ENCODE measurements around the gene C17orf67. TPM values are rescaled to one million over a fixed set of nuclear protein-coding genes. Genes with fewer than 3 reads are reported as not detected.

The C17orf67 gene
- polyA plus RNA-seq, 1 donor from 2014 or later: 0.15 TPM

DNA sequence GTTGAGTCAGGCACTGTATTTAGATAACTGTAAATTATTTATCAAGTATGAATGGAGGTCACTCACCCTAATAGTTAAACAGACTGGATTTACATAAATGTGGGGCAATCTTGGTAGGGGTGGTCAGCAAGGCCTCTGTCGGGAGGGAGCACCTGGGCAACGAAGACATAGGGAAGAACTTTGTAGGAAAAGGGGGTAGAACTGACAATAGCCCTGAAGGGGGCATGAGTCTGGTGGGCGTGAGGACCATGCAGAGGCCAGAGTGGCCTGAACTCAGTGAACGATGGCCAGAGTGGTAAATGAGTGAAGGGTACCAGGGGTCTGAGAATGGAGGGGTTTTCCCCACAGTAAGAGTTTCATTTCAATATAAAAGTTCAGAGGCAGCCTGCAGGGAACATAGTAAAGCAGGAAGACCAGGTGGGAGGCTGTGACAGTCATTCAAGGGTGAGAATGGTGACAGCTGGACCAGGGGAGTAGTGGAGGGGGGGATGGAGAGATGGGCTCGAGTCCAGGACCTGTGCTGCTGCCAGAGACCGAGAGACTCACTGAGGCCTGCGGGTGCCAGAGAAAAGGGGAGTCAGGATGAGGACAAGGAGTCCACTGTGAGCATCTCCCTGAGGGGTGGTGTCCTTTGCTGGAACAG lies 2.9 kb downstream of the C17orf67 start:
- H3K9me3 ChIP-seq (ENCODE audit: low read length): no peaks in the 10 kb centered on the region
- no peaks in the 10 kb centered on the region for H4K20me1 ChIP-seq (ENCODE audit: insufficient read depth)
- TF ChIP-seq EZH2 (IDR thresholded peaks at IDR 0.05; ENCODE audit: borderline replicate concordance, insufficient read depth, low read length, poor library complexity, severe bottlenecking) (no peak), SMC3 (conservative IDR thresholded peaks at IDR 0.05; ENCODE audit: poor library complexity) (no peak)
- H3K27me3 ChIP-seq (ENCODE audit: insufficient read depth, low read depth, low read length): no peaks in the 10 kb centered on the region
- H2AFZ ChIP-seq (ENCODE audit: low read depth, low read length): no peak overlapping the region
- H3K4me3 ChIP-seq (ENCODE audit: low read length): no peak overlapping the region
- H3K9me2 ChIP-seq (ENCODE audit: insufficient read depth, low read length): no peaks in the 10 kb centered on the region
- peaks cover 6% of the 10 kb centered on the region for H3F3A ChIP-seq (ENCODE audit: insufficient read depth, low read length, poor library complexity, severe bottlenecking)
- no peaks in the 10 kb centered on the region for H3K79me2 ChIP-seq (replicated peaks; ENCODE audit: insufficient read depth, low read length)
- no peaks in the 10 kb centered on the region for H3K36me3 ChIP-seq (ENCODE audit: insufficient read depth, low read length)
- H3K27ac ChIP-seq (ENCODE audit: low read length): no peak overlapping the region
- no peak overlapping the region for H3K9ac ChIP-seq (ENCODE audit: low read length)
- no peak overlapping the region for H3K4me2 ChIP-seq (ENCODE audit: low read length)

DNA sequence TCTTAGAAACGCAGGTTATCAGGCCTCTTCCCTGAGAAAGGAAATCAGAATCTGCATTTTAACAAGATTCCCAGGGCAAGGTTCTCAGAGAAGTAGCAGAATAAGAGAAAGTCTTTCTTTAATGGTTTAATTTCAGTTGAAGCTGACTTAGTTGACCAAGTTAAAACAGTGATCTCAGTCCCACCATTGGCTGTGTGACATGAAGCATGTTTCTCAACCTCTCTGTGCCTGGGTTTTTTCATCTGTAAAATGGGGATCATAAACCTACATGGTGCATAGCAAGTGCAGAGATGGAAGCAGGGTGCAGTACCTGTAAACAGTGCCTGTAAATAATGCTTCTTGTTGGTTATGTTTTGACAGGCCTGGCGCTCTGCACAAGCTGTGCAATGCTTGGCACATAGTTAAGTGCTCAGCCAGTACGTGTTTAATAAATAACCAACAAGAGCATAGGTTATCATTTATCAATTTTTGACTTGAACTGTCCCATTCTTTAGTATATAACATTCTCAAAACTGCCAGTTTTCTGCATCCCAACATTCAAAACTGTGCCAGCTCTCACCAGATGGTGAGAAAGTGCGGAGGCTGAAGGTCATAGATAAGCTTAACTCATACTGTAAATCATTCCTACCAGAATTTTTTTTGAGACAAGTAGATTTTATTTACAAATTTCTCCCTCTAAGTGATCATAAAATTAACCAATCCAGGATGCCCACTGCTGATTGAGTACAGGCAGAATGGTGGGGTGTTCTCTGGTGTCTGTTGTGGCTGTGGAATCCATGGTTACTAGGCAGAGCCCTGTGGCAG lies 6.9 kb downstream of the C17orf67 start:
- no peaks in the 10 kb centered on the region for H3K9me2 ChIP-seq (ENCODE audit: insufficient read depth, low read length)
- H3K9ac ChIP-seq (ENCODE audit: low read length): no peak overlapping the region
- TF ChIP-seq EP300 (conservative IDR thresholded peaks at IDR 0.05; ENCODE audit: poor library complexity, severe bottlenecking) (no peak), MXI1 (conservative IDR thresholded peaks at IDR 0.05; ENCODE audit: poor library complexity, severe bottlenecking) (no peak)
- no peaks in the 10 kb centered on the region for H3K36me3 ChIP-seq (ENCODE audit: insufficient read depth, low read length)
- no peaks in the 10 kb centered on the region for H3K9me3 ChIP-seq (ENCODE audit: low read length)
- no peaks in the 10 kb centered on the region for H3F3A ChIP-seq (ENCODE audit: insufficient read depth, low read length, poor library complexity, severe bottlenecking)
- no peak overlapping the region for H3K4me3 ChIP-seq (ENCODE audit: low read length)
- no peak overlapping the region for H3K27ac ChIP-seq (ENCODE audit: low read length)
- H4K20me1 ChIP-seq (ENCODE audit: insufficient read depth): no peaks in the 10 kb centered on the region
- H3K79me2 ChIP-seq (replicated peaks; ENCODE audit: insufficient read depth, low read length): no peaks in the 10 kb centered on the region
- no peaks in the 10 kb centered on the region for H3K27me3 ChIP-seq (ENCODE audit: insufficient read depth, low read depth, low read length)
- no peak overlapping the region for H3K4me2 ChIP-seq (ENCODE audit: low read length)
- H2AFZ ChIP-seq (ENCODE audit: low read depth, low read length): no peak overlapping the region

DNA sequence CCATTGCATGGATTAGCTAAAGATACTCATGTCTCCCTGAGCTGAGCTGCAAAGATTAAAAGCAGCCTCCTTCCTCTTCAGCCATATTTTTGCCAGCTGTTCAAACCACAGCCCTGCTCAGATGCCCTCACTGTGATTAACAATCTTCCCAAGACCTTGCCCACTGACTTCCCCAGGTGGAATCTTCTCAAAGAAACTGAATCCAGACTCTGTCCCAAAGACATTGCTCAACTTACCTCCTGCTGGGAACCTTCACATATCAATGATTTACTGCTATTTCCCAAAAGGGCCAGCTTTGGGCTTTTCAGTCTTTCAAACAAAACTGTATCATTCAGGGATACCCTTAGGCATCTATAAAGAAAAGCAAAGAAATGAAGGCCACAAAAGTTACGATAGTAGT lies 9.2 kb downstream of the C17orf67 start:
- no peak overlapping the region for H2AFZ ChIP-seq (ENCODE audit: low read depth, low read length)
- H3K27ac ChIP-seq (ENCODE audit: low read length): no peak overlapping the region
- TF ChIP-seq MXI1 (conservative IDR thresholded peaks at IDR 0.05; ENCODE audit: poor library complexity, severe bottlenecking) (no peak), POLR2AphosphoS5 (IDR thresholded peaks at IDR 0.05) (no peak), TAF1 (IDR thresholded peaks at IDR 0.05; ENCODE audit: low read depth) (no peak), SMC3 (conservative IDR thresholded peaks at IDR 0.05; ENCODE audit: poor library complexity) (no peak), RAD21 (conservative IDR thresholded peaks at IDR 0.05) (no peak), EZH2 (IDR thresholded peaks at IDR 0.05; ENCODE audit: borderline replicate concordance, insufficient read depth, low read length, poor library complexity, severe bottlenecking) (no peak), EP300 (conservative IDR thresholded peaks at IDR 0.05; ENCODE audit: poor library complexity, severe bottlenecking) (no peak)
- TF ChIP-seq, protein P1, sequence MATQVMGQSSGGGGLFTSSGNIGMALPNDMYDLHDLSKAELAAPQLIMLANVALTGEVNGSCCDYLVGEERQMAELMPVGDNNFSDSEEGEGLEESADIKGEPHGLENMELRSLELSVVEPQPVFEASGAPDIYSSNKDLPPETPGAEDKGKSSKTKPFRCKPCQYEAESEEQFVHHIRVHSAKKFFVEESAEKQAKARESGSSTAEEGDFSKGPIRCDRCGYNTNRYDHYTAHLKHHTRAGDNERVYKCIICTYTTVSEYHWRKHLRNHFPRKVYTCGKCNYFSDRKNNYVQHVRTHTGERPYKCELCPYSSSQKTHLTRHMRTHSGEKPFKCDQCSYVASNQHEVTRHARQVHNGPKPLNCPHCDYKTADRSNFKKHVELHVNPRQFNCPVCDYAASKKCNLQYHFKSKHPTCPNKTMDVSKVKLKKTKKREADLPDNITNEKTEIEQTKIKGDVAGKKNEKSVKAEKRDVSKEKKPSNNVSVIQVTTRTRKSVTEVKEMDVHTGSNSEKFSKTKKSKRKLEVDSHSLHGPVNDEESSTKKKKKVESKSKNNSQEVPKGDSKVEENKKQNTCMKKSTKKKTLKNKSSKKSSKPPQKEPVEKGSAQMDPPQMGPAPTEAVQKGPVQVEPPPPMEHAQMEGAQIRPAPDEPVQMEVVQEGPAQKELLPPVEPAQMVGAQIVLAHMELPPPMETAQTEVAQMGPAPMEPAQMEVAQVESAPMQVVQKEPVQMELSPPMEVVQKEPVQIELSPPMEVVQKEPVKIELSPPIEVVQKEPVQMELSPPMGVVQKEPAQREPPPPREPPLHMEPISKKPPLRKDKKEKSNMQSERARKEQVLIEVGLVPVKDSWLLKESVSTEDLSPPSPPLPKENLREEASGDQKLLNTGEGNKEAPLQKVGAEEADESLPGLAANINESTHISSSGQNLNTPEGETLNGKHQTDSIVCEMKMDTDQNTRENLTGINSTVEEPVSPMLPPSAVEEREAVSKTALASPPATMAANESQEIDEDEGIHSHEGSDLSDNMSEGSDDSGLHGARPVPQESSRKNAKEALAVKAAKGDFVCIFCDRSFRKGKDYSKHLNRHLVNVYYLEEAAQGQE (IDR thresholded peaks at IDR 0.05; ENCODE audit: borderline replicate concordance): no peak
- TF ChIP-seq, protein P2, sequence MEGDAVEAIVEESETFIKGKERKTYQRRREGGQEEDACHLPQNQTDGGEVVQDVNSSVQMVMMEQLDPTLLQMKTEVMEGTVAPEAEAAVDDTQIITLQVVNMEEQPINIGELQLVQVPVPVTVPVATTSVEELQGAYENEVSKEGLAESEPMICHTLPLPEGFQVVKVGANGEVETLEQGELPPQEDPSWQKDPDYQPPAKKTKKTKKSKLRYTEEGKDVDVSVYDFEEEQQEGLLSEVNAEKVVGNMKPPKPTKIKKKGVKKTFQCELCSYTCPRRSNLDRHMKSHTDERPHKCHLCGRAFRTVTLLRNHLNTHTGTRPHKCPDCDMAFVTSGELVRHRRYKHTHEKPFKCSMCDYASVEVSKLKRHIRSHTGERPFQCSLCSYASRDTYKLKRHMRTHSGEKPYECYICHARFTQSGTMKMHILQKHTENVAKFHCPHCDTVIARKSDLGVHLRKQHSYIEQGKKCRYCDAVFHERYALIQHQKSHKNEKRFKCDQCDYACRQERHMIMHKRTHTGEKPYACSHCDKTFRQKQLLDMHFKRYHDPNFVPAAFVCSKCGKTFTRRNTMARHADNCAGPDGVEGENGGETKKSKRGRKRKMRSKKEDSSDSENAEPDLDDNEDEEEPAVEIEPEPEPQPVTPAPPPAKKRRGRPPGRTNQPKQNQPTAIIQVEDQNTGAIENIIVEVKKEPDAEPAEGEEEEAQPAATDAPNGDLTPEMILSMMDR (IDR thresholded peaks at IDR 0.05; ENCODE audit: poor library complexity, severe bottlenecking): no peak
- H3K36me3 ChIP-seq (ENCODE audit: insufficient read depth, low read length): no peaks in the 10 kb centered on the region
- no peaks in the 10 kb centered on the region for H3K9me3 ChIP-seq (ENCODE audit: low read length)
- H3K79me2 ChIP-seq (replicated peaks; ENCODE audit: insufficient read depth, low read length): no peaks in the 10 kb centered on the region
- H3K4me2 ChIP-seq (ENCODE audit: low read length): no peak overlapping the region
- no peaks in the 10 kb centered on the region for H4K20me1 ChIP-seq (ENCODE audit: insufficient read depth)
- H3K9ac ChIP-seq (ENCODE audit: low read length): no peak overlapping the region
- no peaks in the 10 kb centered on the region for H3K27me3 ChIP-seq (ENCODE audit: insufficient read depth, low read depth, low read length)
- H3K4me3 ChIP-seq (ENCODE audit: low read length): no peak overlapping the region
- H3K9me2 ChIP-seq (ENCODE audit: insufficient read depth, low read length): no peaks in the 10 kb centered on the region
- no peaks in the 10 kb centered on the region for H3F3A ChIP-seq (ENCODE audit: insufficient read depth, low read length, poor library complexity, severe bottlenecking)

Measured in neural cell (in vitro differentiated cells).